Measurements from ENCODE around the gene INHBB.

DNA sequence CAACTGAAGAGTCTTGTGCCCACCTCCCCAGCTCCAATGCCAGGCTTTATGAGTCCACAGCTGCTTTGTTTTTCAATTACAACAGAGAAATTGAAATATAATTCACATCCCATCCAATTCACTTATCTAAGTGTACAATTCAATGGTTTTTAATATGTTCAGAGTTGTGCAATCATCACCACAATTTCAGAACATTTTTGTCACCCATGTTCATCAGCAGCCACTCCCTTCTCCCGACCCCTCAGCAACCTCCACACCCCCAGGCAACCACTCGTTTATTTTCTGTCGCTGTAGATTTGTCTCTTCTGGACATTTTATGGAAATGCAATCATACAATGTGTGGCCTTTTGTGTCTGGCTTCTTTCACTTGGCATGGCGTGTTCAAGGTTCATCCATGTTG lies 23.3 kb downstream of the INHBB start:
- no peak for TF ChIP-seq CTCF (IDR thresholded peaks at IDR 0.05)
- no peak for TF ChIP-seq POLR2A (IDR thresholded peaks at IDR 0.05)

All from thyroid gland (tissue), 4 donors.